CD4-positive, alpha-beta memory T cell (primary cell): ENCODE data around the gene UTP15. TPM values are rescaled to one million over a fixed set of nuclear protein-coding genes. Genes with fewer than 3 reads are reported as not detected.

ENCODE experiments used
- CTCF ChIA-PET: fragments of 350-600 bp; sonication (Branson Sonifier 250); formaldehyde crosslinking; loops from one replicate; lab custom pipeline; 2021; ENCODE audit warnings: inconsistent platforms; ENCODE audit not compliant: partially characterized antibody; lab: Charles Lee
- POLR2A ChIA-PET: fragments of 350-600 bp; sonication (Branson Sonifier 250); formaldehyde crosslinking; loops from one replicate; lab custom pipeline; 2021; ENCODE audit not compliant: partially characterized antibody; lab: Charles Lee
- DNase-seq, 5 donors: peaks; one replicate each; pipeline versions ENCODE4 v3.0.0 to v3.0.0-alpha.2; 2020 to 2022; ENCODE audit warnings: mixed read lengths in 1 of 5
- H3K27ac ChIP-seq: one replicate; pipeline ENCODE4 v1.7.0; 2013; ENCODE audit warnings: low read depth, low read length
- H3K27me3 ChIP-seq: 2 replicates; pipeline ENCODE4 v1.7.0; 2013; ENCODE audit warnings: mild to moderate bottlenecking, low read length, moderate library complexity; ENCODE audit not compliant: insufficient read depth
- H3K36me3 ChIP-seq: 2 replicates; pipeline ENCODE4 v1.7.0; 2013; ENCODE audit warnings: mild to moderate bottlenecking, low read length, moderate library complexity; ENCODE audit not compliant: insufficient read depth
- H3K4me1 ChIP-seq: 2 replicates; pipeline ENCODE4 v1.7.0; 2013; ENCODE audit warnings: mild to moderate bottlenecking, low read length, moderate library complexity; ENCODE audit not compliant: insufficient read depth
- H3K4me3 ChIP-seq, 2 donors: one replicate each; pipeline ENCODE4 v1.7.0; 2013; ENCODE audit warnings: low read length in 2 of 2, mild to moderate bottlenecking in 1 of 2
- H3K9me3 ChIP-seq, 2 donors: one replicate each; pipeline ENCODE4 v1.7.0; 2013; ENCODE audit warnings: low read length in 2 of 2, control low read depth in 1 of 2; ENCODE audit not compliant: control insufficient read depth in 1 of 2
- H3K27ac Mint-ChIP-seq, 7 donors: one replicate each; pipeline ENCODE4 v1.8.0; 2020 to 2021; ENCODE audit warnings: mixed read lengths in 7 of 7, mild to moderate bottlenecking in 6 of 7, inconsistent platforms in 3 of 7, moderate library complexity in 3 of 7
- H3K27me3 Mint-ChIP-seq, 2 donors: one replicate each; pipeline ENCODE4 v1.8.0; 2020 to 2021; ENCODE audit warnings: mixed read lengths in 2 of 2
- H3K36me3 Mint-ChIP-seq, 2 donors: one replicate each; pipeline ENCODE4 v1.8.0; 2020 to 2021; ENCODE audit warnings: mixed read lengths in 2 of 2, inconsistent platforms in 1 of 2, mild to moderate bottlenecking in 1 of 2
- H3K4me1 Mint-ChIP-seq, 4 donors: one replicate each; pipeline ENCODE4 v1.8.0; 2020 to 2021; ENCODE audit warnings: mixed read lengths in 4 of 4, mild to moderate bottlenecking in 1 of 4
- H3K4me3 Mint-ChIP-seq, 8 donors: one replicate each; pipeline ENCODE4 v1.8.0; 2020 to 2021; ENCODE audit warnings: mixed read lengths in 8 of 8, mild to moderate bottlenecking in 7 of 8, moderate library complexity in 6 of 8, inconsistent platforms in 3 of 8
- H3K9me3 Mint-ChIP-seq, 8 donors: one replicate each; pipeline ENCODE4 v1.8.0; 2020 to 2021; ENCODE audit warnings: mixed read lengths in 8 of 8, mild to moderate bottlenecking in 5 of 8, inconsistent platforms in 3 of 8, moderate library complexity in 1 of 8
- intact Hi-C: fragments of 100-400 bp; cut with micrococcal nuclease; formaldehyde crosslinking; loops from one replicate; pipeline ENCODE4 v1.15.1; 2023
- polyA plus RNA-seq, 2 donors: library from polyadenylated mRNA; unstranded; fragments of 300-500 nt; fragmentation: Illumina TruSeq; gene quantifications; one replicate each; pipeline ENCODE4 v1.2.3, GENCODE V29; 2021
- total RNA-seq, 2 experiments: library from RNA; stranded (reverse); gene quantifications; one replicate each; pipeline ENCODE4 v1.2.3, GENCODE V29; 2021

The UTP15 gene
- total and polyA plus RNA-seq, 4 experiments from 2014 or later = 5.0 to 22.7 (median 17.7) TPM

- Histone ChIP-seq H3K27me3 (no peaks in the 10 kb centered on the region), H3K36me3 (no peaks in the 10 kb centered on the region), H3K9me3 (no peaks in the 10 kb centered on the region), H3K4me3 (no peak overlapping the region), H3K27ac (no peak overlapping the region), H3K4me1 (no peaks in the 10 kb centered on the region)
- intact Hi-C loops = no loop called here
- Mint-ChIP-seq H3K9me3 (no peaks in the 10 kb centered on the region), H3K4me3 (no peak overlapping the region), H3K36me3 (no peaks in the 10 kb centered on the region), H3K27ac (no peak overlapping the region), H3K27me3 (peaks cover 9 to 11% of the 10 kb centered on the region in 2 donors), H3K4me1 (no peaks in the 10 kb centered on the region)
- no peak for DNase-seq
- ChIA-PET CTCF (interaction anchor here (3.7 kb wide), 1 partner anchor 8 kb away, joined by 18 read pairs; no protein-coding TSS in a partner anchor), POLR2A (no interaction called here)
Measured at GRCh38 chr5:73529081-73529480, 36.5 kb upstream of the UTP15 start.

- H3K27me3 Mint-ChIP-seq = peaks cover 14% of the 10 kb centered on the region in 2 donors
- intact Hi-C loops = no loop called here
- H3K4me1 Mint-ChIP-seq = no peaks in the 10 kb centered on the region
- H3K36me3 ChIP-seq = no peaks in the 10 kb centered on the region
- no peaks in the 10 kb centered on the region for H3K27me3 ChIP-seq
- H3K27ac ChIP-seq = no peak overlapping the region
- H3K4me3 Mint-ChIP-seq = no peak overlapping the region
- H3K9me3 ChIP-seq = no peaks in the 10 kb centered on the region
- POLR2A ChIA-PET = no interaction called here
- no peaks in the 10 kb centered on the region for H3K4me1 ChIP-seq
- H3K4me3 ChIP-seq = no peak overlapping the region
- H3K9me3 Mint-ChIP-seq = no peaks in the 10 kb centered on the region
- no peak overlapping the region for H3K27ac Mint-ChIP-seq
- CTCF ChIA-PET = interaction anchor here (0.9 to 1.2 kb wide), 2 partner anchors 8 to 9 kb away, joined by 3 read pairs; no protein-coding TSS in a partner anchor
- H3K36me3 Mint-ChIP-seq = no peaks in the 10 kb centered on the region
- no peak for DNase-seq
Measured at GRCh38 chr5:73531356-73531755, 34.2 kb upstream of the UTP15 start.

- Mint-ChIP-seq H3K27me3 (peaks cover 14 to 15% of the 10 kb centered on the region in 2 donors), H3K36me3 (no peaks in the 10 kb centered on the region), H3K9me3 (no peaks in the 10 kb centered on the region), H3K27ac (no peak overlapping the region), H3K4me3 (no peak overlapping the region), H3K4me1 (peaks cover 0 to 2% (median 0%) of the 10 kb centered on the region in 4 donors)
- CTCF ChIA-PET = no interaction called here
- no peaks in the 10 kb centered on the region for H3K36me3 ChIP-seq
- no peak overlapping the region for H3K27ac ChIP-seq
- no peak for DNase-seq
- no peaks in the 10 kb centered on the region for H3K4me1 ChIP-seq
- no peak overlapping the region for H3K4me3 ChIP-seq
- intact Hi-C loops = no loop called here
- POLR2A ChIA-PET = no interaction called here
- no peaks in the 10 kb centered on the region for H3K27me3 ChIP-seq
- H3K9me3 ChIP-seq = no peaks in the 10 kb centered on the region
Measured at GRCh38 chr5:73532195-73532594, 33.3 kb upstream of the UTP15 start.

GRCh38 chr5:73534011-73534644 is 31.4 kb upstream of the UTP15 start:
- no peaks in the 10 kb centered on the region for H3K36me3 ChIP-seq
- H3K27ac Mint-ChIP-seq = no peak overlapping the region
- DNase-seq = no peak
- H3K4me1 ChIP-seq = no peaks in the 10 kb centered on the region
- H3K27me3 Mint-ChIP-seq = peaks cover 12 to 14% of the 10 kb centered on the region in 2 donors
- no peak overlapping the region for H3K4me3 Mint-ChIP-seq
- ChIA-PET CTCF (interaction anchor here (1.4 to 7.1 kb wide), 2 partner anchors 14 to 36 kb away, joined by 3 to 143 read pairs; partner anchors contain the start of gene BTF3), POLR2A (no interaction called here)
- H3K9me3 ChIP-seq = no peaks in the 10 kb centered on the region
- H3K4me1 Mint-ChIP-seq = peaks cover 0 to 2% (median 0%) of the 10 kb centered on the region in 4 donors
- H3K4me3 ChIP-seq = no peak overlapping the region
- no peaks in the 10 kb centered on the region for H3K27me3 ChIP-seq
- no peaks in the 10 kb centered on the region for H3K9me3 Mint-ChIP-seq
- no peak overlapping the region for H3K27ac ChIP-seq
- H3K36me3 Mint-ChIP-seq = no peaks in the 10 kb centered on the region
- intact Hi-C loops = no loop called here

- H3K36me3 Mint-ChIP-seq = no peaks in the 10 kb centered on the region
- no peaks in the 10 kb centered on the region for H3K27me3 ChIP-seq
- H3K4me3 Mint-ChIP-seq = no peak overlapping the region
- peaks cover 14 to 15% of the 10 kb centered on the region in 2 donors for H3K27me3 Mint-ChIP-seq
- no peaks in the 10 kb centered on the region for H3K4me1 ChIP-seq
- POLR2A ChIA-PET = no interaction called here
- H3K27ac Mint-ChIP-seq = no peak overlapping the region
- no peaks in the 10 kb centered on the region for H3K9me3 ChIP-seq
- H3K4me1 Mint-ChIP-seq = peaks cover 0 to 2% (median 0%) of the 10 kb centered on the region in 4 donors
- no peak overlapping the region for H3K4me3 ChIP-seq
- no peak overlapping the region for H3K27ac ChIP-seq
- no peaks in the 10 kb centered on the region for H3K9me3 Mint-ChIP-seq
- H3K36me3 ChIP-seq = no peaks in the 10 kb centered on the region
- DNase-seq = no peak
- CTCF ChIA-PET = interaction anchor here (0.7 to 7.1 kb wide), 5 partner anchors 9 to 451 kb away, joined by 3 to 143 read pairs (median 5); partner anchors contain the start of gene BTF3
- intact Hi-C loops = no loop called here
Measured at GRCh38 chr5:73534971-73535370, 30.6 kb upstream of the UTP15 start.

- intact Hi-C loops = no loop called here
- H3K4me3 ChIP-seq = no peak overlapping the region
Measured at GRCh38 chr5:73539730-73540129, 25.8 kb upstream of the UTP15 start.

GRCh38 chr5:73540192-73540591 is 25.4 kb upstream of the UTP15 start:
- H3K4me1 Mint-ChIP-seq = peaks cover 0 to 2% (median 0%) of the 10 kb centered on the region in 4 donors
- H3K36me3 ChIP-seq = no peaks in the 10 kb centered on the region
- H3K27ac Mint-ChIP-seq = no peak overlapping the region
- no peaks in the 10 kb centered on the region for H3K36me3 Mint-ChIP-seq
- no peaks in the 10 kb centered on the region for H3K9me3 ChIP-seq
- ChIA-PET CTCF (interaction anchor here (7.1 kb wide), 1 partner anchor 21 kb away, joined by 143 read pairs; no protein-coding TSS in a partner anchor), POLR2A (no interaction called here)
- H3K4me3 ChIP-seq = no peak overlapping the region
- H3K9me3 Mint-ChIP-seq = no peaks in the 10 kb centered on the region
- no peak overlapping the region for H3K27ac ChIP-seq
- no peak for DNase-seq
- H3K27me3 ChIP-seq = no peaks in the 10 kb centered on the region
- H3K4me1 ChIP-seq = no peaks in the 10 kb centered on the region
- intact Hi-C loops = no loop called here
- no peak overlapping the region for H3K4me3 Mint-ChIP-seq
- H3K27me3 Mint-ChIP-seq = peaks cover 14 to 27% of the 10 kb centered on the region in 2 donors

More at GRCh38 chr5:73539730-73540129, 25.8 kb upstream of the UTP15 start:
- CTCF ChIA-PET = interaction anchor here (1.0 to 7.1 kb wide), 3 partner anchors 9 to 86 kb away, joined by 3 to 143 read pairs (median 5); no protein-coding TSS in a partner anchor
- Histone ChIP-seq H3K27ac (no peak overlapping the region), H3K36me3 (no peaks in the 10 kb centered on the region), H3K4me1 (no peaks in the 10 kb centered on the region), H3K9me3 (no peaks in the 10 kb centered on the region), H3K27me3 (no peaks in the 10 kb centered on the region)
- POLR2A ChIA-PET = no interaction called here
- H3K9me3 Mint-ChIP-seq = no peaks in the 10 kb centered on the region
- H3K4me3 Mint-ChIP-seq = no peak overlapping the region
- no peak overlapping the region for H3K27ac Mint-ChIP-seq
- DNase-seq = no peak
- no peaks in the 10 kb centered on the region for H3K36me3 Mint-ChIP-seq
- peaks cover 0 to 2% (median 0%) of the 10 kb centered on the region in 4 donors for H3K4me1 Mint-ChIP-seq
- H3K27me3 Mint-ChIP-seq = peaks cover 14 to 25% of the 10 kb centered on the region in 2 donors
